SK-N-SH (cell line): Measurements from ENCODE around the gene FAH. TPM values are rescaled to one million over a fixed set of nuclear protein-coding genes. Genes with fewer than 3 reads are reported as not detected.

ENCODE experiments used
- CTCF ChIA-PET: fragments of 300-600, 350-600 bp; formaldehyde crosslinking; extraction: SDS; loops from one replicate; lab custom pipeline; 2021; lab: Yijun Ruan, JAX
- POLR2A ChIA-PET: fragments of 350-600 bp; sonication (Branson Sonifier 250); formaldehyde crosslinking; extraction: SDS; loops from one replicate; lab custom pipeline; 2020; ENCODE audit warnings: antibody characterized with exemption, inconsistent platforms; lab: Yijun Ruan, JAX
- DNase-seq: peaks from one replicate; pipeline ENCODE4 v3.0.0; 2012
- H2AFZ ChIP-seq: fragments of 200-600 bp; sonication (generic); 2 replicates; pipeline ENCODE4 v1.8.1; 2016; ENCODE audit warnings: antibody characterized with exemption, mild to moderate bottlenecking, low read depth
- H3F3A ChIP-seq: fragments of 200-600 bp; sonication (generic); replicated peaks from 2 replicates; pipeline ENCODE3; 2016; ENCODE audit warnings: antibody characterized with exemption, mild to moderate bottlenecking; ENCODE audit not compliant: insufficient read depth
- H3K27ac ChIP-seq, 2 experiments: fragments of 200-500 bp in 1 of 2; fragments of 200-600 bp in 1 of 2; sonication (Bioruptor generic) in 1 of 2; sonication (generic), shearing (Covaris generic) in 1 of 2; 2 replicates each; pipeline versions ENCODE4 v1.5.1 to v1.6.1; 2014 to 2016; ENCODE audit warnings: low read depth in 2 of 2, inconsistent platforms in 1 of 2, low read length in 1 of 2, mild to moderate bottlenecking in 1 of 2, mixed read lengths in 1 of 2
- H3K27me3 ChIP-seq: fragments of 200-600 bp; sonication (generic), shearing (Covaris generic); 2 replicates; pipeline ENCODE4 v1.6.1; 2016; ENCODE audit warnings: mixed run types; ENCODE audit not compliant: insufficient read depth
- H3K36me3 ChIP-seq, 2 experiments: fragments of 200-500 bp in 1 of 2; fragments of 200-600 bp in 1 of 2; sonication (Bioruptor generic) in 1 of 2; sonication (generic) in 1 of 2; replicated peaks in 1 of 2; 2 replicates each; pipeline versions ENCODE3 to v1.5.1; 2014 to 2016; ENCODE audit warnings: low read length in 1 of 2, mild to moderate bottlenecking in 1 of 2; ENCODE audit not compliant: insufficient read depth in 2 of 2, control insufficient read depth in 1 of 2
- H3K4me1 ChIP-seq, 2 experiments: fragments of 200-500 bp in 1 of 2; fragments of 200-600 bp in 1 of 2; sonication (Bioruptor generic) in 1 of 2; sonication (generic), shearing (Covaris generic) in 1 of 2; 2 replicates each; pipeline versions ENCODE4 v1.5.1 to v1.6.1; 2014 to 2016; ENCODE audit warnings: low read depth in 1 of 2, low read length in 1 of 2, mixed run types in 1 of 2; ENCODE audit not compliant: insufficient read depth in 2 of 2, control insufficient read depth in 1 of 2
- H3K4me2 ChIP-seq: fragments of 200-600 bp; sonication (generic), shearing (Covaris generic); 2 replicates; pipeline ENCODE4 v1.6.1; 2017; ENCODE audit warnings: mixed run types
- H3K4me3 ChIP-seq, 2 experiments: fragments of 200-500 bp in 1 of 2; fragments of 200-600 bp in 1 of 2; sonication (Bioruptor generic) in 1 of 2; sonication (generic), shearing (Covaris generic) in 1 of 2; 2 replicates each; pipeline versions ENCODE4 v1.5.1 to v1.8.1; 2014 to 2016; ENCODE audit warnings: low read depth in 2 of 2, inconsistent platforms in 1 of 2, low read length in 1 of 2, mild to moderate bottlenecking in 1 of 2, mixed read lengths in 1 of 2, moderate library complexity in 1 of 2
- H3K79me2 ChIP-seq: fragments of 200-600 bp; sonication (generic); 2 replicates; pipeline ENCODE4 v1.8.1; 2017; ENCODE audit warnings: mild to moderate bottlenecking; ENCODE audit not compliant: insufficient read depth
- H3K9ac ChIP-seq: fragments of 200-600 bp; sonication (generic); 2 replicates; pipeline ENCODE4 v1.6.1; 2017; ENCODE audit warnings: mixed run types
- H3K9me2 ChIP-seq: fragments of 200-600 bp; sonication (generic); 2 replicates; pipeline ENCODE4 v1.6.1; 2017; ENCODE audit warnings: mixed run types
- H3K9me3 ChIP-seq: fragments of 200-600 bp; sonication (generic); 2 replicates; pipeline ENCODE4 v1.6.1; 2017; ENCODE audit warnings: mixed run types, mild to moderate bottlenecking, moderate library complexity
- H4K20me1 ChIP-seq: fragments of 200-600 bp; sonication (generic); 2 replicates; pipeline ENCODE4 v1.6.1; 2017; ENCODE audit warnings: mild to moderate bottlenecking, mixed run types; ENCODE audit not compliant: insufficient read depth
- CHD2 ChIP-seq: fragments of 150-350 bp; IDR thresholded peaks from 2 replicates; pipeline ENCODE4 v1.6.1; 2018; ENCODE audit warnings: low read length; ENCODE audit not compliant: partially characterized antibody
- CTCF ChIP-seq: fragments of 200-600 bp; sonication (generic); IDR thresholded peaks from 2 replicates; pipeline ENCODE4 v1.6.1; 2017; ENCODE audit warnings: antibody characterized with exemption, mild to moderate bottlenecking, moderate library complexity
- EP300 ChIP-seq, 2 experiments: IDR thresholded peaks; 2 replicates each; pipeline versions ENCODE4 v1.4.0 to v1.6.1; 2012; ENCODE audit warnings: borderline replicate concordance in 1 of 2, low read depth in 1 of 2, low read length in 1 of 2
- FOXJ3 ChIP-seq: sonication (generic); formaldehyde crosslinking; IDR thresholded peaks from 2 replicates; pipeline ENCODE4 v1.5.1; 2020; ENCODE audit warnings: mild to moderate bottlenecking, missing genetic modification reagents
- FOXM1 ChIP-seq: IDR thresholded peaks from 2 replicates; pipeline ENCODE4 v1.4.0; 2012; ENCODE audit warnings: low read depth, mild to moderate bottlenecking
- GABPA ChIP-seq: IDR thresholded peaks from 2 replicates; pipeline ENCODE4 v1.4.0; 2012; ENCODE audit warnings: low read depth, mild to moderate bottlenecking
- GATA2 ChIP-seq: sonication (generic); formaldehyde crosslinking; IDR thresholded peaks from 2 replicates; pipeline ENCODE4 v1.5.0; 2020; ENCODE audit warnings: mild to moderate bottlenecking, missing genetic modification reagents
- IRF3 ChIP-seq: fragments of 150-350 bp; IDR thresholded peaks from 2 replicates; pipeline ENCODE4 v1.6.1; 2016; ENCODE audit warnings: mild to moderate bottlenecking, low read depth, low read length
- MEF2A ChIP-seq: IDR thresholded peaks from 2 replicates; pipeline ENCODE4 v1.4.0; 2012; ENCODE audit warnings: low read depth, borderline replicate concordance
- POLR2AphosphoS5 ChIP-seq: IDR thresholded peaks from 2 replicates; pipeline ENCODE4 v1.6.1; 2012; ENCODE audit warnings: low read depth, low read length
- RAD21 ChIP-seq: IDR thresholded peaks from 2 replicates; pipeline ENCODE4 v1.6.1; 2012; ENCODE audit warnings: mild to moderate bottlenecking, low read length
- RCOR1 ChIP-seq: fragments of 150-350 bp; IDR thresholded peaks from 2 replicates; pipeline ENCODE4 v1.6.1; 2017; ENCODE audit warnings: antibody characterized with exemption, low read length
- RXRA ChIP-seq: IDR thresholded peaks from 2 replicates; pipeline ENCODE4 v1.4.0; 2012; ENCODE audit warnings: low read depth, mild to moderate bottlenecking, borderline replicate concordance
- TAF1 ChIP-seq: IDR thresholded peaks from 2 replicates; pipeline ENCODE4 v1.6.1; 2012; ENCODE audit warnings: low read depth, mild to moderate bottlenecking, low read length, moderate library complexity, borderline replicate concordance
- USF1 ChIP-seq: IDR thresholded peaks from 2 replicates; pipeline ENCODE4 v1.4.0; 2012; ENCODE audit warnings: low read depth, borderline replicate concordance
- USF2 ChIP-seq: fragments of 150-350 bp; IDR thresholded peaks from 2 replicates; pipeline ENCODE4 v1.6.1; 2017; ENCODE audit warnings: antibody characterized with exemption, low read length, low read depth, borderline replicate concordance
- ZBTB33 ChIP-seq: IDR thresholded peaks from 2 replicates; pipeline ENCODE4 v1.4.0; 2012; ENCODE audit warnings: low read depth, borderline replicate concordance
- WGBS: methylation state at CpG from one replicate; pipeline ENCODE4 v1.1.6; 2017; ENCODE audit warnings: low lambda C conversion rate; 5-methylcytosine and 5-hydroxymethylcytosine counted together
- polyA plus RNA-seq, 3 experiments: library from polyadenylated mRNA; depleted of rRNA; stranded (reverse); fragments of >200 nt; gene quantifications; 2 replicates each; pipeline ENCODE4 v1.2.3, GENCODE V29; 2012

FAH gene
- polyA plus RNA-seq, 1 of the 3 experiments (the other 2 are of a cell fraction) = 34.9 TPM

- Histone ChIP-seq H3K9me2 (no peaks in the 10 kb centered on the region), H3K9me3 (no peaks in the 10 kb centered on the region), H3K4me2 (no peak overlapping the region), H2AFZ (no peak overlapping the region), H3K36me3 (no peaks in the 10 kb centered on the region), H3K4me3 (no peak overlapping the region), H3K4me1 (no peaks in the 10 kb centered on the region), H4K20me1 (no peaks in the 10 kb centered on the region), H3K79me2 (no peaks in the 10 kb centered on the region), H3K27me3 (no peaks in the 10 kb centered on the region; the same call in 1 of the 2 replicates), H3K9ac (no peak overlapping the region), H3K27ac (no peak overlapping the region), H3F3A (no peaks in the 10 kb centered on the region)
- POLR2A ChIA-PET = no interaction called here
- CTCF ChIA-PET = no interaction called here
- TF ChIP-seq CTCF = no peak
- no peak for TF ChIP-seq USF1
- TF ChIP-seq EP300 (IDR thresholded peaks at IDR 0.05; ENCODE audit: borderline replicate concordance in 1 of 2, low read depth in 1 of 2, low read length in 1 of 2) = no peak
- TF ChIP-seq RCOR1 = no peak
- TF ChIP-seq FOXM1 = no peak
- TF ChIP-seq USF2 = no peak
- no peak for TF ChIP-seq POLR2AphosphoS5
- no peak for TF ChIP-seq FOXJ3 (CRISPR knock-in tag)
- no peak for TF ChIP-seq CHD2
- no peak for TF ChIP-seq RXRA
- no peak for TF ChIP-seq ZBTB33
- TF ChIP-seq IRF3 = no peak
- TF ChIP-seq RAD21 = no peak
- TF ChIP-seq TAF1 = no peak
- no peak for TF ChIP-seq GATA2 (CRISPR knock-in tag)
- TF ChIP-seq GABPA = no peak
- no peak for TF ChIP-seq MEF2A
- WGBS = 59% methylated on average over 5 of the region's 5 CpGs
- DNase-seq = no peak
Measured at GRCh38 chr15:80216141-80216540, 63.3 kb downstream of the FAH start.
